Stimulated activated naive CD8-positive, alpha-beta T cell treated with anti-CD3 and anti-CD28 coated beads, Interleukin-15, Interleukin-2, amounts not matched to agents 100 U/mL and 50 U/mL, for 24 hours (primary cell): ENCODE data around the gene ANKRD65.
"Not testable (repeated sequence)": the region's sequence is repeated elsewhere in the genome, so short reads cannot be mapped to it uniquely, and the experiment has no call there.

Experiments used
- ATAC-seq: fragments of 150-1000 bp; cut with Tn5 transposase; one replicate; pipeline ENCODE4 v1.10.0; 2021
- DNase-seq: peaks from one replicate; pipeline ENCODE4 v3.0.0; 2021

Gene ANKRD65

DNA sequence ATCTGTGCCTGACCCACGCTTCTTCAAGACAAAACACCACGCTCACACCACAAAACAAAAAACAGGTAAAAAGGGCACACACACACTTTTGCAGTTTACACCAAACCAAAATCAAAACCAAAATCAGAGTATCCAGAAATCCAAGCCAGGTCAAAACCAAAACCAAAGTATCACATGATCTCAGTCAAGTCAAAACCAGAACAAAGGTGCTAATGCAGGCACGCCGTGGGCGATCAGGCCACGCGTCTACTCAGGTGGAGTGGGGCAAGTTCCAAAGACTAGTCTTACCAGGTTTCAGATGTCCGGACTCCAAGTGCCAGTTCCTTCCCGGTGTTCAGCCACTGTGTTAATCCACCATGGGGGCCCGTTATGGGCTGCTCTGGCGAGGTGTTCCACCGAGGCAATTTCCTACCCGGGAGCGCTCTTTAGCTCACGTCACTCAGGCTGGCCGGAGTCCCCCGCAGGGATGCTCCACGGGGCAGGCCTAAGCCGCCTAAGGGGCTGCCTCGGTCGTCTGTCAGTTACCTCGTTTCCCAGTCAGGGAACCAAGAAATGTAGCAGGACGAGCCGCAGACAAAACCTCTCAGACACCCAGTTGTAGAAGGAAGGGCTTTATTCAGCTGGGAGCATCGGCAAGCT is 3.1 kb downstream of the ANKRD65 start:
- not testable (repeated sequence) for DNase-seq, ATAC-seq

DNA sequence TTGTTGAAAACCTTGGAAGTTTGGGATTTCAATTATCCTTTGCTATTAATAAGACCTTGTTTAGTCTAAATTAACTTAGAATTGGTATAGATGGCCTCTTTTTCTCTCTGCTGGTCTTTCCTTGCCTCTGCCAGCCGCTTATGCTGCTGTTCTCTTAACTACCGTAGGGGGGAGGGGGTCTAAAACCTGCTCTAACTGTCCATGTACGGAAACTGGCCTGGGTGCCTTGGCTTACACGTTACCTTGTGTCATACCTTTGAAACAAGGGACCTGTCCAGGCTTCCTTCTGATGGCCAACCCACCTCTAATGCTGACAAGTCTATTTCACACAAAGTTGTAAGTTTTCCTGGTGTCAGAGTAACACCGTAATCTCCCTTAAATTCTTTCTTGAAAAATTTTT is 3.7 kb downstream of the ANKRD65 start:
- not testable (repeated sequence) for DNase-seq, ATAC-seq

DNA sequence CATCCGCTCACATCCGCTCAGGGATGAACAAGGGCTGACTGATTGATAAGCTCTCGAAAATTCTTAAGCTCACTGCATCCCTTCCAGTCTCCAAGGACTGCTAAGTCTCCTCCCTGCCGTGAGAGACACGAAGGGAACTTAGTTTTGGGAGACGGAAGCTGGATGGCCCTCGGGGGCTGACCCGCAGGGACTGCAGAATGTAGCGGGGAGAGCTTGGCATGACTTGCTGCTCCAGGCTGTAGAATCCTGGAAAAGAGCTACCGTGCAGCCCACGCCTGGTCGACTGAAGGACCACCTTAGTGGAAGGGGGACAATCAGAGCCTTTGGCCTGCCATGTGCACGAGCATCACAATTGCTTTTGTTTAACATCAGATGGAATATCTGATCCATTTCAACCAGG is 5.3 kb downstream of the ANKRD65 start:
- DNase-seq = no peak
- ATAC-seq = no peak

DNA sequence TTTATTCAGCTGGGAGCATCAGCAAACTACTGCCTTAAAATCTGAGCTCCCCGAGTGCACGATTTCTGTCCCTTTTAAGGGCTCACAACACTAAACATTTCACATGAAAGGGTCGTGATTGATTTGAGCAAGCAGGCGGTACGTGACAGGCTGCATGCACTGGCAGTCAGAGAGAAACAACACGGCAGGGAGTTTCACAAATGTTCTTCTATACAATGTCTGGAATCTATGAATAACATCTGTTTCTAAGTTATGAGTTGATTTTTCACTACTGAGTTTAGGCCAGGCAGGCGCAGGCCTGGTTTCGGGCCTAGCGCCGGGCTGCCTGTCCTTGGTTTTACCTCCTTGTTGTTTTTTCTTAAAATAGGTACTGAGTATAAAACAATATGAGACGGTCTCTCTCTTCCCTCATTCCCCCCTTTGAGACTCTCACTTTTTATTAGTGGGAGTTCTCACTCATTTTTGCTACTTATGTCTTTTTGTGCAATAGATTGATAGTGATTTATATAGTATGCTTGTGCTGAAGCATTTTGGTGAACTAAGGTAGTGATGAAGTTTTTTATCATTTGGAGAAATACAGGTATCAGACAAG is 8.7 kb downstream of the ANKRD65 start:
- ATAC-seq, DNase-seq: not testable (repeated sequence)

DNA sequence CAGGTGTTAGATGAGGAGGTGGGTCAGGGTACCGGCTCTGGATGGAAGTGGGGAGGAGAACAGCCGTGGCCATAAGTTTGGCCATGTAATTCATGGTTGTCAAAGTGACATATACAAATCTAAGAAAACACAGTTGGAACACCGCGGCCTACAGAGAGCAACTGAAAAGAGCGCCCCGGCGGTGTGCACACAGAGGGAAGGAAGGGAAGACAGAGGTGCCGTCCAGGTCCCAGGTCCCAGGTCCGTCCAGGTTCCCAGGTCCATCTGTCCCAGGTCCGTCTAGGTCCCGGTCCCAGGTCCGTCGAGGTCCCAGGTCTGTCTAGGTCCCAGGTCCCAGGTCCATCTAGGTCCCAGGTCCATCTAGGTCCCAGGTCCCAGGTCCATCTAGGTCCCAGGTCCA is 9.4 kb downstream of the ANKRD65 start:
- DNase-seq (no peak), ATAC-seq (no peak)

DNA sequence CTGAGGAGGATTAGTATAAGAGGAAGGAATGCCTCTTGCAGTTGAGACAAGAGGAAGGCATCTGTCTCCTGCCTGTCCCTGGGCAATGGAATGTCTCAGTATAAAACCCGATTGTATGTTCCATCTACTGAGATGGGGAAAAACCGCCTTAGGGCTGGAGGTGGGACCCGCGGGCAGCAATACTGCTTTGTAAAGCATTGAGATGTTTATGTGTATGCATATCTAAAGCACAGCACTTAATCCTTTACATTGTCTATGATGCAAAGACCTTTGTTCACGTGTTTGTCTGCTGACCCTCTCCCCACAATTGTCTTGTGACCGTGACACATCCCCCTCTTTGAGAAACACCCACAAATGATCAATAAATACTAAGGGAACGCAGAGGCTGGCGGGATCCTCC is 10.8 kb downstream of the ANKRD65 start:
- DNase-seq, ATAC-seq: not testable (repeated sequence)

DNA sequence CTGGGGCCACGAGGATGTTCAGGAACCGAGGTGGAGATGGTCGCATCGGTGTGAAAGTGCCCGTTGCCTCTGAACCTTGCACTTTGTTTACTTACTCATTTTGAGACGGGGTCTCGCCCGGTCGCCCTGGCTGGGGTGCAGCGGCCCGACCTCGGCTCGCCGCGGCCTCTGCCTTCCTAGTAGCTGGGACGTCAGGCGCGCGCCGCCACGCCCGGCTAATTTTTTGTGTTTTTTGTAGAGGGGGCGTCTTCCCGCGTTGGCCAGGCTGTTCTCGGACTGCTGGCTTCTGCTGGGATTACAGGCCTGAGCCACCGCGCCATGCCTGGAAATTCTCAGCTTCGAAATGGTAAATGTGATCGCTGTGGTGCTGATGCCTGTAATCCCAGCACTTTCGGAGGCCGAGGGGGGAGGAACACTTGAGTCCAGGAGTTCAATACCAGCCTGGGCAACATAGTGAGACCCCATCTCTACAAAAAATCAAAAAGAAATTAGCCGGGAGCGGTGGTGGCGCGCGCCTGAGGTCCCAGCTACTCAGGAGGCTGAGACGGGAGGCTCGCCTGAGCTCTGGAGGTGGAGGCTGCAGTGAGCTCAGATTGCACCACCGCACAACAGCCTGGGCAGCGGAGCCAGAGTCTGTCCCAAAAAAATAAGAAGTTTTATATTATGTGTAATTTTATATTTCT is 13.3 kb downstream of the ANKRD65 start:
- peak; percentile 29 for DNase-seq
- peak; percentile 7 for ATAC-seq

DNA sequence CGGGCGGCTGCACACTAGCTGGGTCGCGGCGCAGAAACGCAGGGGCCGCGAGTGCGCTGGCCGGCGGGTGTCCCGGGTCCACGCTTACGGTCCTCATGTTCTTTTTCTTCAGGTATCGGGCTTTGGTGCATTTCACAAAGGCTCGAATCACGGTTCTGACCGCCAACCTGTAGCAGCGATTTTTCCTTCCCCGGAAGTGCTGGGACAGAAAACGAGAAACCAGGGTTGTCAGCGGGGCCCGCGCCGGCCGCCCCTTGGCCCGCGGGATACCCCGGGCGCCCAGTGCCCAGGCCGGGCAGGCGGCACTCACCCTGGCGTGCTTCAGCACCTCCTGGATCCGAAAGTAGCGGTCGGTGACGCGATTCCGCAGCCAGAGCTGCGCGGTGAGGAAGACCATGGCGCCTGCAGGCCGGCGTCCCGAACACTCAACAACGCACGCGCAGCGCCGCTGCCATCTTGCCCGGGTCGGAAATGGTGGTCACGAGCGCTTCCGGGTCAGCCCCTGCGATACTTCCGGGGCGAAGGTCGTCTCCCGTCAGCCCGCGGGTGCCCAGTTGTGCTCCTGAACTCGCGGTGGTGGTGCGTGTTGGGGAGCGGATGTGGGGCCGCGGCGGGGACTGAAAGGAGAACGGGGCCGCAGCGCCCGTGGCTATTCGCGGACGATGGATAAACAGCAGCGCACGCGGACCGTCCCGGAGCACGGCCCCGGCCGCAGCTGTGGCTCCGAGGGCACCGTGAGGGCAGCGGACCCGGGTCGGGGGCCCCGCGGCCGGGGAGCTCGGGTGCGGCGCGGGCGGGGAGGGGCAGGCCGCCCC is 14.0 kb downstream of the ANKRD65 start, which contains the start of gene MRPL20:
TSS of gene MRPL20 (minus strand) at position 473 of the 815 bp plus-strand sequence. CDS start at position 397, 76 bp downstream.
- ATAC-seq = peak; percentile 96

DNA sequence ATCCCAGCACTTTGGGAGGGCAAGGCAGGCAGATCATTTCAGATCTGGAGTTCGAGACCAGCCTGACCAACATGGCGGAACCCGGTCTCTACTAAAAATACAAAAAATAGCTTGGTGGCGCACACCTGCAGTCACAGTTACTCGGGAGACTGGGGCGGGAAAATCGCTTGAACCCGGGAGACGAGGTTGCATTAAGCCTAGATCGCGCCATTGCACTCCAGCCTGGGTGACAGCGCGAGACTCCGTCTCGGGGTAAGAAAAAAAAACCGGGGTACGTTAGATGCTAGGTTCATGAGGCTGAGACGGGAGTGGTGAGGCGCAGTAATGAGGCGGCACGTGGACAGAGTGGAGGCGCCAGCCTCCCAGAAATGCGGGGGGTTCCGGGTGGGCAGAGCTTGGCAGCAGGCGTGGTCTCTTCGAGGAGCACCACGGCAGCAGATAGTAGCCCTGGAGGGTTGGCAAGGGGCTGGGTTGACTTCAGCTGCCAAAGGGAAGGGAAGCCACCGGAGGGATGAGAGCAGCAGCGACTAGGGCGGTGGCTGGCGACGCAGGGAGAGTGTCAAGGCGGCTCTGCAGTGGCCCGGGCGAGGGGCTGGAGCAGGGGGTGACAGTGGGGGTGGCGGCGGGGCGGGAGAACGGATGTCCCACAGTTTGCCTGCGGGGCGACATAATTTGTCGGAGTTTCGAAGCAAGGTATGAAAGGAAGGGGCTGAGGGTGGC is 14.8 kb downstream of the ANKRD65 start:
- peak; percentile 37 for DNase-seq
- ATAC-seq = peak; percentile 7

More for the DNA sequence above, 14.0 kb downstream of the ANKRD65 start, which contains the start of gene MRPL20:
- peak; percentile 95 for DNase-seq

DNA sequence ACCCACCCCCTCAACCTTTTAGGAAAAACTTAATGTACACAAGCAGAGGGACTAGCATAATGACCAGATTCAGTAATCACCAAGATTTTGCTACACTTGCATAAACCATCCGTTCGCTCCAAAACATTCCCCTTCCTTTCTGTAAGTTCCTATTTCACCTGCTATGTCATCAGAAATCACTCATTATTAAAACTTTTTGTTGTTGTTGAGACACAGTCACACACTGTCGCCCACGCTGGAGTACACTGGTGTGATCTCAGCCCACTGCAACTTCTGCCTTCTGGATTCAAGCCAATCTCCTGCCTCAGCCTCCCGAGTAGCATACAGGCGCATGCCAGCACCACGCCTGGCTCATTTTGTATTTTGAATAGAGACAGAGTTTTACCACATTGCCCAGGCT is 17.4 kb downstream of the ANKRD65 start:
- DNase-seq = no peak
- no peak for ATAC-seq

DNA sequence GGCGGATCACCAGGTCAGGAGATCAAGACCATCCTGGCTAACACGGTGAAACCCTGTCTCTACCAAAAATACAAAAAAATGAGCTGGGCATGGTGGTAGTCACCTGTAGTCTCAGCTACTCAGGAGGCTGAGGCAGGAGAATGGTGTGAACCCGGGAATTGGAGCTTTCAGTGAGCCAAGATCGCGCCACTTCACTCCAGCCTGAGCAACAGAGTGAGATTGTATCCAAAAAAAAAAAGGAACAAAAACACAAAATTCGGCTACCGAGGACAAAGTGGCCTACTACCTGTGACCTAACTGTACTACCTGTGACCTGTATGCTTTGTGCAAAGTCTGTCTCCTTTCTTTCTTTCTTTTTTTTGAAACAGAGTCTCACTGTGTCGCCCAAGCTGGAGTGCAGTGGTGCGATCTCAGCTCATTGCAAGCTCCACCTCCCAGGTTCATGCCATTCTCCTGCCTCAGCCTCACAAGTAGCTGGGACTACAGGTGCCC is 18.1 kb downstream of the ANKRD65 start:
- not testable (repeated sequence) for DNase-seq, ATAC-seq

DNA sequence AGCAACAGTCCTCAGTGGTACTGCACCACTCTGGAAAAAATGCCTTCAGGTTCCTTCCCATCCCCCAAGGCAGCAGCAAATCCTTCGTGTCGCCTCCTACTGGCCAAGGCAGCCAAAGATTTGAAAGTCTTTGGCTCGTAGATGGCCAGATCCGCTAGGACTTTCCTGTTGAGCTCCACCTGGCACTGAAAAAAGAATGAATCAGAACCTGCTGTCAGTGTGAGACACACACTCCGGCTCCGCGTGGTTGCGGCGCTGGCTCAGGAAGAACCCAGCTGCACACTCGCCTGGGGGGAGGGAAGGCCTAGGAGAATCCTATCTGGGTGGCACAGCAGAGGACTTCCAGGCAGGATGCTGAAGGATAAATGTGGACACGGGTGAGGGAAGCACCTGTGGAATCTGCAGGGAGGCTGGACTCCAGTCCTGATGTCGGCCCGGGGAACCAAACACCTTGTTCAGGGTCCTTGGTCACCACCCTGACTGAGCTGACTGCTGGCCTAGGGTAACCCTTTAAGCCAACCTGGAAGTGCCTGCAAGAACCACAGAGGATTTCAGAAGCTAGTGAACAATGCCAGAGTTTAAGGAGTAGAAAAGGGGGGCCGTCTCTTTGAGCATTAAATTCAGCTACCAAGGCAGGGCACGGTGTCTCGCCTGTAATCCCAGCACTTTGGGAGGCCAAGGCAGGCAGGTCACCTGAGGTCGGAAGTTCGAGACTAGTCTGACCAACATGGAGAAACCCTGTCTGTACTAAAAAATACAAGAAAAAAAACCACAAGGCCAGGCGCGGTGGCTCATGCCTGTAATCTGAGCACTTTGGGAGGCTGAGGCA is 18.8 kb downstream of the ANKRD65 start:
- DNase-seq (peak; percentile 65), ATAC-seq (no peak)

DNA sequence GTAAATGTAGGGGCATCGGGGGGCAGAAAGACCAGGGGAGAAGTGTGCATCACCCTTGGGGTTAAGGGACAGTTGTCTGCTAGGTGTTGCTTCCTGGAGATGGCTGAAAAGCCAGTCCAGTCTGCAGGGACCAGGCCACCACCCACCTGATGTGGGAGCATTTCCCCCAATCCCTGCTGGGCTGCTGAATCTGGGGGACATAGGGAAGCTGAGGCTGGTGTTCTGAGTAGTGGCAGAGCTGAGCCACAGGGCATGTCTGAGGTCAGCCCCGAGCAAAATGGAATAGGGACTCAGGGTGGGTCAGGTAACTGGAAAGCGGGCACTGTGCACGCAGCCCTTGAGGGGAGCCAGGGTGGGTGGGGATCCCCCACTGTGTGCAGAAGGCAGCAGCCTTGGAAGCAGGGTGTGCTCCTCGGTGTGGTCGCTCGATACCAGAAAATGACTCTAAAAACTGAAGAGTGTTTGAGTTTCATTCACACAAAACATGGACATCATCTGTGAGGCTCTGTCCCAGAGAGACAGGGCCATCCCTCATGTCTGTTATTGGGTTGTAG is 19.5 kb downstream of the ANKRD65 start:
- DNase-seq (no peak), ATAC-seq (no peak)

DNA sequence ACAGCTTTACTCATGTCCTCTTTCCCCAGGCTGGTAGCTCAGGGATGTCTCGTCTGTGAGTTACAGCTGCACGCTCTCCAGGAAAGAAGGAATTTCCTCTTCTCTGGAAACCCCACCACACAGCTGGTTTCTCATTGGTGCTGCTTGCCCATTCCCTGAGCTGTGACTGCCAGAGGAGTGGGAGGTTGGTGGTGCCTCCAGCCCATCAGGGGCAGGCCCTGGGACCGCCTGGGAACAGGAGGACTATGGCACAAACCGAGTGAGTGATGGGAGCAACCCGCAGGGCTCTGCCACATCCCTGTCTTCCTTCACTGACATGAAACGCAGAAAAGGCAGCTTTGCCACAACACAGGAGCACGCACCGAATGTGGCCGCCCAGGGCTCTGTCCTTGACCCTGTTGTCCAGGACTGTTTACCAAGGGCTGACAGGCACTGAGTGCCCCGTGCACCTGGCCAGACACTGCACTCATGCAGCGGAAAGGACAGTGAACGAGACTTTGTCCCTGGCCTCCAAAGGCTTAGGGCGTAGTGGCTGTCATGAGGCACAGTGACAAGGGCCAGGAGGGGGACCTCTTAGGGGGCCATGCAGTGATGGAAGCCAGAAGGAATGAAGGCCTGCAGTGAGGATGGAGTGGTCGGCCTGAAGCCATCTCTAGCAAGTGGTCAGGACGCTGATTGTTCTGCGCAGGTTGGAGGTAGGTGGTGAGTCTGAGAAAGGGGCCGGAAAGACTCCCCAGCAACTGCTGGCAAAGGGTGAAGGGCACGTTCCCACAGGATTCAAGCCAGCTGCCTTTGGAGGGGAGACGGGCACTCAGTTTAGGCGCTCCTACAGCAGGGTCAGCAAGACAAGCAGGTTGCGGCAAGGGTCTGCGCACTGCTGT is 20.3 kb downstream of the ANKRD65 start:
- ATAC-seq = no peak
- no peak for DNase-seq

DNA sequence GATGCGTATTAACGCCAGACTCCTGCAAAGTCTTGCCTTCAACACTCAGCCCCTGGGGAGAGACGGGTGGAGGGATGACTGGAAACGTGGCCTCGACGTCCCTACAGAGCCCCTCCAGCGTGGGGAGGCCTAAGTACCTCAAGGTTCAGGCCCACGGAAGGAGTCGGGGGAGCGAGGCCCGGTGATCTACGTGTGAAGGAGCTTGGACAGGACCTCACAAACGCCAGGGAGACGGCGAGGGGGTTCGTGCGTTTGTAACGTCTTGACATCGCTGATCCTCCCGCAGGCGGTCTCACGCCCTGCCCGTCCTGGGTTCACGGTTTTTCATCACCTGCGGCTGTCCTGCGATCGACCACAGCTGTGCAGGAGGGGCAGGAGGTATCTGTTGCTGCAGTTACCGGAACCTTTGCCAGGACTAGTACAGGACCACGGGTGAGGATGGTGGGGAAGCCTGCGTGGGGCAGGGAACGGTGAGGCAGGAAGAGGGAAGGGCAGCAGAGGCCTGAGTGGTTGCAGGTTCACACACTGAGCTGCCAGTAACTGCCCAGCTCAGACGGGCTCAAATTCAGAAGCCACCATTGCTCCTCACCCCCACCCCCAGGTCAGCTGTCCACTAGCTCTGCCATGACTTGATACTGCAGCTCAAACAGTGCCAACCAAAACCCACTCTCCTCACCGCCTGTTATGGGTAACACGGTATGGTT is 21.1 kb downstream of the ANKRD65 start:
- DNase-seq = no peak
- peak; percentile 0 for ATAC-seq

DNA sequence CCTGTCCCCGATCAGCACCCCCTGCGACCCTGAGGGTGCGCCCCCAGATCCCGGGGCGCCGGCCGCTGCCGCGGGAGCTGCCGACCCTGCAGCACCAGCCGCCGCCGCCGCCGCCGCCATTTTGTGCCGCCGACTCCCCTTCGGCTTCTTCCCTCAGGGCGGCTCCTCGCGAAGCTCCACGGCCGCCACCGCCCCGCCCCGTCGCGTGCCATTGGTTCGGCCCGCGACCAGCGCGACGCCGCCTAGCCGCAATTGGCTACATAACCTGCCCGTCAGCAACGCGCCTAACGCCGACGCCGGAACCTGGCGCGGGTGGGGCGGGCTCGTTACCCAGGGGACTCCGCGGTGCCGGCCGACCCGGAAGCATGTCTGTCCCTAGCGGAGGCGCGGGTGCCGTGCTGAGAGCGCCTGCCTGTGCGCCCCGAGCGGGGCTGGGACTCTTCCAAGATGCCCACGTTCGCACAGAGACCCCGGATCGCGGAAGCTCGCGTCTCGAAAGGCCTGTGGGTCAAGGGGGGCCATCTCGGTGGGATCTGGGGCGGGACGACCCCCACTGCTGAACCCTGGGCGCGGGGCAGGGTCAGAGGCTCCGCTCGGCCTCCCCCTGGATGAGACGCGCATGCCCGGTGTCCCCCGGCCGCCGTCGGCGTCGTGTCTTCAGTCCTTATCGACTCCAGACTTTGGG is 21.7 kb downstream of the ANKRD65 start, which contains the start of gene CCNL2:
TSS of gene CCNL2 (minus strand) at position 149 of the 685 bp plus-strand sequence. CDS start at position 120, 29 bp downstream.
- DNase-seq (peak; percentile 100), ATAC-seq (peak; percentile 99)

DNA sequence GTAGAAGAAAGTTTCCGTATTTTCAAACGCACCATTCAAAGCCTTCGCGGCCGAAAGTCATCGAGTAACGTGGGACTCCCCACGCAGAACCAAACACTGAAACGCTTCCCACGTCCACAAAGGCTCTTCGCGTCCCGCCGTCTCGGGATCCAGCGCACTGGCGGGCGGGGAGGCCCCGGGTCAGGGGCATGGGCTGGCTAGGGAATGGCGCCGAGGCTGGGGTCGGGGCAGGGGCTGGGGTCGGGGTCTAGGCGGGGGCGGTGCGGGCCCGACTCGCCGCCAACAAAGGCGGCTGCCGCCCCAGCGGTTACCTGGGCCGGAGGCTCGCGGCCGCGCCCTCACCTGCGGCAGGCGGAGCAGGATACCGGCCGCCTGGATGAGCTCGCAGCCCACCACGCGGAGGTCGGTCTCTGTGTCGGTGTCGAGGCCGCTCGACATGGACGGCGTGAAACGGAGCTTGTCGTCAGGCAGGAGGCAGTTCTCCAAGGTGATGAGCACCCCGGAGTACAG is 22.3 kb downstream of the ANKRD65 start:
- DNase-seq = no peak
- ATAC-seq = no peak
